GM21360 (cell line): Measurements from ENCODE around the gene ZDHHC7.
"Not testable (repeated sequence)": the region's sequence is repeated elsewhere in the genome, so short reads cannot be mapped to it uniquely, and the experiment has no call there.

Experiments
- ATAC-seq: cut with Tn5 transposase; IDR thresholded peaks from one replicate; pipeline ENCODE4 v1.9.1; 2021; ENCODE audit warnings: mild to moderate bottlenecking, moderate library complexity; ENCODE audit not compliant: unreplicated experiment

Gene ZDHHC7

DNA sequence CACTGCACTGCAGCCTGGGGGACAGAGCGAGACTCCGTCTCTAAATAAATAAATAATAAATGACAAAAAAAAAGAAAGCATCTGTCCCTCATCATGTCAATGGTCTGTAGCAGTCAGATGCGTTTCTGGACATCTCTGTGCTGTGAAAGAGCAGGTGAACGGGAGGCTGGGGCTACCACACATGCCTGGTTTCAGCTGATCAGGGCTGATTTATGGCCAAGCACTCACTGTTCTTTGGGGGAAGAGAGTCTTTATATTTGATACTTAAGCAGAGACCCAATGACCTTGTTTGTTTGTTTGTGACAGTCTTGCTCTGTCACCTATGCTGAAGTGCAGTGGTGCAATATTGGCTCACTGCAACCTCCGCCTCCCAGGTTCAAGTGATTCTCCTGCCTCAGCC is 33.7 kb upstream of the ZDHHC7 start:
- ATAC-seq: no peak

DNA sequence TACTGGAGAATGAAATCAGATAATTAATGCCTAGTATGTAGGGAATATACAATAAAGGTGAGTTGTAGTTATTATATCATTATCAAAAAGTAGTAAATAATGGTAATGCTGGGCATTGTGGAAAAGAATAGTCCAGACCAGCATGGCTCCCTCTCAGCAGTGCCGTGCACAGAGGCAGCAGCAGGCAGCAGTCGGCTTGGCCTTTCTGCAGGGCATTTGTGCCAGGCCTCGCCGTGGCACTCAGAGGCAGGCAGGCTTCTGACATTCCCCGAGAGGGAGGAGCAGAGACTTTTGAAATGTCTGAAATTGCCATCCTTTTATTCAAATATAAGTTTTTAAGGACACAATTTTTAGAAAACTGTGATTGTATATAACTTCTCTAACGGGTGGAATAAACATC is 31.3 kb upstream of the ZDHHC7 start:
- ATAC-seq: no peak

DNA sequence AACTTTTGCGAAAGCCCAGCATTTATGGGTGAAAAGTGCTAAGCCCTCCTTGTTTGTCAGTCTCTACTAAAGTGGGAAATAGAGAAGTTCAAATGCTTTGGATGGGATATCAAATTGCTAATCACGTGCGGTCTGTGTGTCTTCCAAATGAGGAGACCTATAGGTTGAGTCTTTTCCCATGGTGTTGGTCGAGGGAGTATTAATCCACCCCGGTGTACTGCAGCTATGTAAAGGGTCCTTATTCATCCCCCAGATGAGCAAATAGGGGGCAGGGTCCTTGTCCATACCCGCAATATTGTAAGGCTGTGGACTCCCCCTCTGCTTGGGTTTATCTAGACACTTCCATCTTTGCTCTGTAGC is 30.8 kb upstream of the ZDHHC7 start:
- ATAC-seq: no peak

DNA sequence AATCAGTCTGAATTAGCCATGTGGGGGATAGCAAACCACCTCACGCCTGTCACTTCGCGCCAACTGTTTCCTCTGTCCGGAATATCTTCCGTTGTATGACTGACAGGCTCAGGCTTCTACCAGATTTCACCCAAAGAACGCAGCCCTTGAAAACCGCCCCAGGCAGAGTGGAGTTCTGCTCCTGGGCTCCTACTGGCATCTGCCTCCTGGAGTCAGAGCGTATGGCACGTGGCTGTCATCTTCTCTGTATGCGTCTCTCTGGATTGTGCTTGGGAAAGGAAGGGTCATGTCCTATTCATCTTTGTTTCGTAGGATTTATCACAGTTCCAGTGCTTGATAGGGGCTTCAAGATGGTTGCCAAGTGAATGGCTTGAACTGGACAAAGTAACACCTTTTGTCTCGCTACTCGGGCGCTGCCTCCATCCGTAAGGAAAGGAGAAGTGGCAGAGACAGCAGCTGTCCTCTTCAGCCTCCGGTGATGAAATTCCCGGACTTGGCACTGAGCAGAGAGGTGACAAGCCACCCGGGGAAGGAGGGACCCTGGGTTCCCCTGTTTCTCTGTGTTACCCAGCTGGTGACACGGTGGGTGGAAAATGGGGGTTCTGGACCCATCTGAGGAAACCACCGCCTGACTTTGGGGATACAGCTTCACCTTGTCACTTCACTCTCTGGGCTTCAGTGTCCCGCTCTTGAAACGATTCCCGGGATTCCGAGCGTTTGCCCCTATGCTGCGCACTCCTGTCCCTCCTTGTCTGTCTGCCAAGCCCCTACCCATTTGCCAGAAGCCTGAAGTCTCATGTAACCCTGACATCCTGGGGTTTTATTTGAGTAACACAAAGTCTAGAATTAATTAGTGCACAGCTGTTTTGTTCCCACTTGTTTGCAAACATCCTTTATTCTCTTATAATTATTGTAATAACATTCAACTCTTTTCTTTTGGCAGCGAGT is 30.2 kb upstream of the ZDHHC7 start:
- ATAC-seq: no peak

DNA sequence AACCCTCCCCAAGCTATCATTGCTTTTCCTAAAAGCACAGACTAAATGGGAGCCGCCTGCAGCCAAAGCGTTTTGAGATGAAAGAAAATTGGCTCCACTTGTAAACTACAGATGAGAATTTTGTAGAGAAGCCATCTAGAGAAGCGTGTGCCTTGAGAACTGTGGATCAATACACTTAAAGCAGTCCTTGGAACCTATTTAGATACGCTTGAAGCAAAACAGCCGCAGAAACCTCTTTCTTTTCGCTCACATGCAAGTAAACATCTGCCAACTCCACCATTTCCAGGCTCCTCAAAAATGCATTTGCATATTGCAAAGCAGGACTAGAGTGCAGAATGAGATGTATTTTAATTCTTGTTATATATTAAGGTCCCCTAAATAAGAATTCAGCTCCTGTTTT is 29.4 kb upstream of the ZDHHC7 start:
- no peak for ATAC-seq

DNA sequence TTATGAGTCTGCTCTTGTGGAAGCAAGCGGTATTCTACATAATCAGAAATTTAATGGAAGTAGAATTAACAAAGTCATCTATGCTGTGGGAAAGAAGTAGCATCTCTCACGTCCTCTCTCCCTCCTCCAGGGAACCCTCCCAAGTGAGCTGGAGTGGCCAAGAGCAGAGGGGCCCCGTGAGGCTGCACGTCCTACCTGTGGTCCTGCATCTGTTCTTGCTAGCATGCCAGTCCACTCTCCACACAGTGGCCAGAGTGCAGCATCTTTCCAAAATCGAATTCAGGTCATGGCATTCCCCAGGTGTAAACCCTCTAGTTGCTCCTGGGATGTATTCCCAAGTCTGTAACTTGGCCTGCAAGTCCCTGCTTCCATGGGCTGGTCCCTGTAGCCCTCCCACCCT is 26.4 kb upstream of the ZDHHC7 start:
- no peak for ATAC-seq

DNA sequence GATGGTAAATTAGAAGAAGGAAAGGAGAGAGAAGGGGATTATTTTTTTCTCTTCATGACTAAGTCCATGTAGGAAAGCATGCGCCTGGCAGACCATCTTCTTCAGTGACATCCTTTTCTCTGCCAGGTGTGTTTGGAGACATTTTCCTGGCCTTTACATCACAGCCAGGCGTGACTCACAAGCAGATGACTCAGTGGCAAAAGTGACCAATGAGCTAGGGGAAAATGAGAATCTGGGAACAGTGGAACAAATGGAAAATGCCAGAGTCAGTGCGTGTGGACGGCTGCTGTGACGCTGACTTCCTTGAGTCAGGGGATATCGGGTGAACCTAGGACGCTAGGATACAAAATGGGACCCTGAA is 25.7 kb upstream of the ZDHHC7 start:
- no peak for ATAC-seq

DNA sequence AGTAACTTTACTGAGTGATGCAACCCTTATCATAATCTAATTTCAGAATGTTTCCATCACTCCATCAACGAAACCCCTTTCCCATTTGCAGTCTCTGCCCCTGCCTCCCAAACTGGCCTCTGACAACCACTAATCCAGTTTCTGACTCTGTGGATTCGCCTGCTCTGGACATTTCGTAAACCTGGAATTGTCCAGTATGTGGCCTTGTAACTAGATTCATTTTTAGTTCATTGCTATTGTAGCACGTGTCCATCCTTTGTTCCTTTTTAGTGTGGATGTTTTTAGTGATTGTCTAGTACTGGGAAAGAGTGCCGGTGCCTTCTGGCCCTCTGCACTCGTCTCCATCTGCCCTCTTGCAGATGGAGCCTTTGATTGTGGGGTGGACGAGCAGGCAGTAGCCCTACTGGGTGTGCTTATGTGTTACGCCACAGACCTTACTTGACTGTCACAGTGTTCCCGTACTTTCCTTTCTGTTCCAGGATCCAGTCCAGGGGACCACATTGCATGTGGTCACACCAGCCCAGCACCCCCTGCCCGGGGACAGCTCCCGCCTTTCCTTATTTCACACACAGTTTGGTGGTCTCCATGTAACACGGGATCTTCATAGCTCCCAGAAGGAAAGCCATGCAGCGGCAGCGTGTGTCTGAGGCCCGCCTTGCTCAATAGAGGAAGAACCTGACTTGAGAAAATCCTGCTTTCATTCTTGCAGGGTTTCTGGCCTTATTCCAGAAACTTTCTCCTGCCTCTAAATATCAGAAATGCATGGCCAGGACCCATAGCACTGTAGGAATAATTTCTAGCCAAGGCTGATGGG is 25.1 kb upstream of the ZDHHC7 start:
- no peak for ATAC-seq

DNA sequence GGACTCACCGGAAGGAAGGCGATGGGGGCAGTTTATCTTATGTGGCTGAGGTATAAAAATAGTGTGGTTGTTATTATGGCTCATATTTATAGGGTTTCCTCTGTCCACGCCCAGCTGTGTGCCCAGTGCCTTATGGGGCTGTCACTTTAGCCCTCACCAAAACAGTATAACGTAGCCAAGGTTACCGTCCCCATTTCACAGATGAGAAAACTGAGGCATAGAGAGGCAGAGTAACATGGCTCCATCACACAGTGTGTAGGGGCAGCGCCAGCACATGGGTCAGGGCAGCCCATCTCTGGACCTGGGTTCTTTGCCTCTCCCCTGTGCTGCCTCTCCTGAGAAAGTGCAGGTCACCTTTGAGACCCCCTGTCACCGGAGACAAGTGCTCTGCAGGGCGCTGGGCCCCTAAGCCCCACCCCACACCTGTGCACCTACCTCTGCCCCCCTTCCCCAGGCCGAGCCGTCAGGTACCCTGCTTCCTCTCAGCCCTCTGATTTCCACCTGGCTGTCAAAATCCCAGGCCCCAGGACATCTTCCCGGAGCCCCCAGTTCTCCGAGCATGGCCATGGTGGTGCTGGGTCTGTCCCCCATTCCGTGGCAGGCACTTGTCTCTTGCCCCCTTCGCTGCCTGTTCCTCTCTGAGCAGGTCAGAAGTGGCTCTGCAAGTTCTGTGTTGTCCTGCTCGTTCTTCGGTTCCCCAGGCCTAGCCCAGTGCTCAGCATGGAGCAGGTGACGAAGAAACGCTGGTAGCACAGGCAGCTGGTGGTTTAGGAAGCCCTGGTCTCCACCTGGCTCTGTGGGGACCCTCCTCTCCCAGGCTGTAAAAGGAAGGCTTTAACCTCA is 23.5 kb upstream of the ZDHHC7 start:
- no peak for ATAC-seq

DNA sequence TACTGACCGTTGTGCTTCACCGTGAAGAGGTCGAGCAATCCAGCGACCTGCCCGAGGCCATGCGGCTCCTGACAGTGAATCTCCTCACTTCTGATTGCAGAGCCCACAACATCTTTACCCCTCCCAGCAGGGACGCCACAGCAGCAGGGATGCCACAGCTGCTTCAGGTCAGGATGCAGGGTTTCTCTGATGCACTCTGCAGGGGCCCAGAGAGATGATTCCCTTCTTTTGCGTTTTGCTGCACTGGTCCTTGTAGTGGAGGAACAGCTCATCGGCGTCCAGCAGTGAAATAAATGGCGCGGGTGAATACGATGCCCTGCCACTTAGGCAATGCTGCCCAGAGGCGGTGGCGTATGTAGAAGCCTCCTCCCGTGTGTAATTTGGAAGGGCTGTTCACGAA is 21.8 kb upstream of the ZDHHC7 start:
- no peak for ATAC-seq

DNA sequence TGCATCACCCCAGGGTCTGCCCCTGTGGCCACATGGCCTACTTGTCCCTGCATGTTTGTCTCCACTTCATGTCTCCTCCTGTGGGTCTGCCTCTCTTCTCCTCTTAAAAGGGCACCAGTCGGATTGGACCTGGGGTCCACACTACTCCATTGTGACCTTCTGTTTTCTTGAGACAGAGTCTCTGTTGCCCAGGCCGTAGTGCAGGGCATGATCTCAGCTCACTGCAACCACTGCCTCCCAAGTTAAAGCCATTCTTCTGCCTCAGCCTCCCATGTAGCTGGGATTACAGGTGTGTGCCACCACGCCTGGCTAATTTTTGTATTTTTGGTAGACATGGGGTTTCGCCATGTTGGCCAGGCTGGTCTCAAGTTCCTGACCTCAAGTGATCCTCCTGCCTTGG is 20.9 kb upstream of the ZDHHC7 start:
- not testable (repeated sequence) for ATAC-seq

DNA sequence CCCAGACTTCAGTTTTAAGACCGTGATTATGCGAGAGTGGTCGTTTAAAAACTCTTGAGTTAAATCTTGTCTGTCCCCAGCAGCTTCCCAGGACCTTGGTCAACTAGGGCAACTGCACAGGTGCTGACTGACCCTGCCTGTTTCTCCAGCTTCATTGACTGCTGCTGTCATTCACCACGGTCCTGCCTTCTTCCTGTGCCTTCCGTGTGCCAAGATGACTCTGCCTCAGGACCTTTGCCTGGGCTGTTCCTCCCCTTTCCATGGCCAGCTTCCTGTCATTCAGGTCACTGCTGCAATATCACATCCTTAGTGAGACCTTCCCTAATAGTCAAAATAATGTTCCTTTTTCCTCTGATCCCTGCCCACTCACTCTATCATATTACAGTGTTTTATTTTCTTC is 20.1 kb upstream of the ZDHHC7 start:
- ATAC-seq: no peak

DNA sequence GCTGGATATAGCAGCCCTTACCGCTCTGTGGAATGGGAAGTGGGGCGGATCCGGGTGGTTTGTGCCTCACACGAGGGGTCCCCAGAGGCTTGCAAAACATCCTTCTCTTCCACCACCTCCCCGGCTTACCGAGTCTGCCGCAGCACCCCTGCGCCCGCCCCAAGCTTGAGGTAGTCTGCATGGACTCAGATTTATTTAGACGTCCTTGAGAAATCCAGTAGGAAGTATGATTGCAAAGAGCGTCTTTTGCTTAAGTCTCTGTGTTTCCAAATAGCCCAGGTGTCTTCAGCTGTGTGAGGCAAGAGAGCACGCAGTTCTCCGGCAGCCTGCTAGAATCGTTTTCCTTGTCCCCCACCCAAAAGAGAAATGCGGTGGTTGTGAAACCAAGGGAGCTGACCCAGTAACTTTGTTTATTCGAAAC is 18.7 kb upstream of the ZDHHC7 start:
- no peak for ATAC-seq

DNA sequence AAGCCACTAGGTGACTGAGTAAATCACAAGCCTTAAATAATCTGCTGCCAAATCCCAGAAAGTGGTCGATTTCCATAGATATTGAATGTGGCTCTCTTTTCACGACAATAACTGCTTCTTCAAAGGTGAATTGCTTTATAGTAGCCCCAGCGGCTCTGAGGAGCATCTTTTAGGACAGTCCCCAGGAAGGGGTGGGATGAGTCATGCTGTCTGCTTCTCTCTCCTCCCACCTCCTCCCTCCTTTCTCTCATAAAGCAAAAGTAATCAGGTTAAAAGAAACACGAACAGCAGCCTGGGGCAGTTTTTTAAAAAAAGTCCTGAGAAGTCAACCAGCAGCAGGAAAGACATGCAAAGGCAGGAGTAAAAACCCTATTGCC is 18.1 kb upstream of the ZDHHC7 start:
- ATAC-seq: no peak

DNA sequence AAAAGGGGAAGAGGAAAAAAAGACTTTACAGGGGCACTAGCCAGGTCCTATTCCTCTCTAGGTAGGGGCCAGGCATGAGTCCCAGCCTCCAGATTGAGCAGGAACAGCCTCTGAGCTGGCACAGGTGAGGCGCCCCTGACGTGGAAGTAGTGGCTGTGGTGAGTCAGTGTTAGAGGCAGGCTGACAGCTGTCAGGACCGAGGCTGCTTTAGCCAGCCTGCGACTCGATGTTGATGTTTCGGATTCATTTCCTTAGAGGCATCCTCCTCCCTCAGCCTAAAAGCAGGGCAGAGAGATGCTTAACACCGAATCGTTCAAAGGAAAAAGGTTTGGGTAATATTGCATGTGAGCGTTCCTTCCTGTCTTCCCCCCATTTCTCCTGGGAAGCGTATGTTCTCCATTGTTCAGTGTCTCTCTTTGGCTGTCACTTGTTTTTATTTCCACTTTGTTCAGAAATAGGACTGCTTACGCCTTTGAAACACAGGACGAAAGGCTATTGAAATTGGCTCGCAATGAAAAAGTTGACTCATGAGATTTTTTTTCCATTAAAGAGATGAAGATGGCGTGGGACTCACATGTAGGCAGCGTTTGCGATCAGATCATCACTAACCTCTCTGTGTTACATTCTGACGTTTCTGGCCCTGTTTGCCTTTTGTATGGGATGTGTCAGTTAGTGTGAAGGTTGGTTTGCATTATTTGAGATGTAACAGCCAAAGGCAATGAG is 17.5 kb upstream of the ZDHHC7 start:
- no peak for ATAC-seq

DNA sequence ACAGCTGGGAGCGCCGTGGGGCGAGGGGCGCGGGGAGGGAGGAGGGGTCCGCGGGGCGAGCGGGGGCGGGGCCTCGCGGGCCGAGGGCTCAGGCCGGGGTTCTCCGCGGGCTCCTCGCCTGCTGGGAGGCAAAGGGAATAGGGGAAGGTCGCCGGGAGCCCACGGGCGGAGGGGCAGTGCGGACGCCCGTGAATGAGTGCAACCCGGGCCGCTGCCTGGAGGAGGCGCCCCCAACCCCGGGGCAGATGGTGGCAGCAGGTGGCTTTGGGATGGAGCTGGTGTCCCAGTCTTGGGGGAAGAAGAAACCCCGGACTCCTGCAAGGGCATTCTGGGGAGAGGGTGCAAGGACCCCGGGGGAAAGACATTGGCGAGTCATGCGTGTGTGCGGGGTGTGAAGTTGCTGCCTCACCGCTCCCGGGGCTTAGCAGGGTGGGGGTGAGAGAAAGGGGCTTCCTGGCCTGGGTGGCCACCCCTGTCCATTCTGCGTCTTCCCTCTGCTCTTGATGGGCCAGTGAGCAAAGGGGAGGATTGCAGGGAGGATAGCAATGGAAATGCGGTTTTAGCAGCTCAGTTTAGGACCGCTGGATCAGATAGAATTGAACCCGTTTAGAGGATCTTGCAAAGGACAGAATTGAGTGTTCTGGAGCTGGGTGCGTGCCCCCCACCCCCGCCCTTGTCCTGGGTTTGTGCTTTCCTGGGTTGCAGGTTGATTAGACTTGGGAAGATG is 16.8 kb upstream of the ZDHHC7 start:
- ATAC-seq: peak; percentile 11

DNA sequence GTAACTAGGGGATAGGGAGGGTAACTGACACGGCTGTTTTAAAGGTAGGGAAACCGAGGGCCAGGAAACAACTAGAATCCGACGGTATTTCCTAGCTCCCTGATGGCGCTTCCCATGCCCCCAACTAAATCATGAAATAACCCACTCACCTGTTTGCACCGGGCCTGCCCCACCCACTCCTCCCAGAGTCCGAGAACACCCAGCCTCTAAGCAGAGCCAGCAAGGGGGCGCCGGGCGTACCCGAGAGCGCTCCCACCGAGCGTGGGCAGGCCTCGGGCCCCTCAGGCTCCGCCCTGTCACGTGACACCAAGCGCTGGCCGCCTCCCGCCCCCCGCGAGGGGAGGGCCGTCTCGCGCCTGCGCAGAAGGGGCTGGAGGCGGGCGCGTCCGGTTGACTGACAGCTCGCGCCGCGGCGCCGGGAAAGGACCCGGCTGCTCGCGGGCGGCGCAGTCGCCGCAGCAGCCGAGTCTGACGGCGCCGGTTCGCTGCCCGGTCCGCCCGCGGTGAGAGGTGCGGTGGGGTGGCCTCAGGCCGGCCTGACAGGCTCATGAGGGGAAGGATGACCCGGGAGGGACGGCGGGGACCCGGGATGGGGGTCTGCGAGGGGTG is 16.1 kb upstream of the ZDHHC7 start, which contains the start of gene KIAA0513:
KIAA0513 (plus strand) TSS at position 447 of the 609 bp plus-strand sequence. CDS start 39,277 bp downstream, outside the sequence.
- ATAC-seq: peak; percentile 85

DNA sequence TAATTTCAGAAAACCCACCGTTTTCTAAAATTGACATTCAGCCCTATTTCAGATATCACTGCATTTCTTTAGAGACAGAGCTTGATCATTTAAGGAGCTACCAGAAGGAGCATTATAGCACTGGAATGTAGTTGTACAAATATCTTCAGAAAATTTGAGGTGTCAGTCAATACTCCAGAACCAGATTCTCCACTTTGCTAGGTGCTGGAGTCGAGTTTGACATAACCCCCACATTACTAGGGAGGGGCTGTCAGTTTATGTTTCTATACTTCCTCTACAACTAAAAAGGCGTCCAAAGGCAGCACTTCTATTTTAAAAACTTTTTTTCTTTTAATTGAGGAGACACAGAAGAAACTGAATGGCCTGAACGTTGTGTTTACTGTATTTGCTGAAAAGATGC is 15.4 kb upstream of the ZDHHC7 start:
- no peak for ATAC-seq
